ENCODE data around the gene SYNDIG1. TPM values are rescaled to one million over a fixed set of nuclear protein-coding genes. Genes with fewer than 3 reads are reported as not detected.

SYNDIG1 gene
- total RNA-seq, 4 donors from 2014 or later = 0.51 to 3.4 (median 2.8) TPM; not detected in 1

GRCh38 chr20:24465159-24465558, 4.3 kb upstream of the SYNDIG1 start:
- intact Hi-C loops (cut with DNase I; ENCODE audit: low total_unique reads) = no loop called here
- H3K27ac ChIP-seq = no peak overlapping the region

GRCh38 chr20:24465730-24466129, 3.7 kb upstream of the SYNDIG1 start:
- Histone ChIP-seq H3K27me3 (no peaks in the 10 kb centered on the region), H3K27ac (no peak overlapping the region), H3K4me3 (no peak overlapping the region), H3K9me3 (no peaks in the 10 kb centered on the region), H3K36me3 (no peaks in the 10 kb centered on the region), H3K4me1 (peaks cover 0 to 12% of the 10 kb centered on the region in 2 donors)
- TF ChIP-seq POLR2A (IDR thresholded peaks at IDR 0.05) = no peak
- TF ChIP-seq, protein P1, sequence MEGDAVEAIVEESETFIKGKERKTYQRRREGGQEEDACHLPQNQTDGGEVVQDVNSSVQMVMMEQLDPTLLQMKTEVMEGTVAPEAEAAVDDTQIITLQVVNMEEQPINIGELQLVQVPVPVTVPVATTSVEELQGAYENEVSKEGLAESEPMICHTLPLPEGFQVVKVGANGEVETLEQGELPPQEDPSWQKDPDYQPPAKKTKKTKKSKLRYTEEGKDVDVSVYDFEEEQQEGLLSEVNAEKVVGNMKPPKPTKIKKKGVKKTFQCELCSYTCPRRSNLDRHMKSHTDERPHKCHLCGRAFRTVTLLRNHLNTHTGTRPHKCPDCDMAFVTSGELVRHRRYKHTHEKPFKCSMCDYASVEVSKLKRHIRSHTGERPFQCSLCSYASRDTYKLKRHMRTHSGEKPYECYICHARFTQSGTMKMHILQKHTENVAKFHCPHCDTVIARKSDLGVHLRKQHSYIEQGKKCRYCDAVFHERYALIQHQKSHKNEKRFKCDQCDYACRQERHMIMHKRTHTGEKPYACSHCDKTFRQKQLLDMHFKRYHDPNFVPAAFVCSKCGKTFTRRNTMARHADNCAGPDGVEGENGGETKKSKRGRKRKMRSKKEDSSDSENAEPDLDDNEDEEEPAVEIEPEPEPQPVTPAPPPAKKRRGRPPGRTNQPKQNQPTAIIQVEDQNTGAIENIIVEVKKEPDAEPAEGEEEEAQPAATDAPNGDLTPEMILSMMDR (IDR thresholded peaks at IDR 0.05) = no peak
- no peak for DNase-seq
- intact Hi-C loops (cut with DNase I; ENCODE audit: low total_unique reads) = no loop called here

More at GRCh38 chr20:24465159-24465558, 4.3 kb upstream of the SYNDIG1 start:
- no peaks in the 10 kb centered on the region for H3K9me3 ChIP-seq
- peaks cover 0 to 6% of the 10 kb centered on the region in 2 donors for H3K4me1 ChIP-seq
- no peak for TF ChIP-seq POLR2A (IDR thresholded peaks at IDR 0.05)
- TF ChIP-seq, protein P1 (IDR thresholded peaks at IDR 0.05) = no peak
- H3K4me3 ChIP-seq = no peak overlapping the region
- no peak for DNase-seq
- H3K27me3 ChIP-seq = no peaks in the 10 kb centered on the region
- H3K36me3 ChIP-seq = no peaks in the 10 kb centered on the region

GRCh38 chr20:24468401-24469115, 871 bp upstream of the SYNDIG1 start:
- H3K27ac ChIP-seq = peak overlapping the region in 1 of 2 donors; percentile 68
- no peak for TF ChIP-seq POLR2A (IDR thresholded peaks at IDR 0.05)
- TF ChIP-seq, protein P1 (IDR thresholded peaks at IDR 0.05) = no peak
- no peaks in the 10 kb centered on the region for H3K9me3 ChIP-seq
- no peaks in the 10 kb centered on the region for H3K36me3 ChIP-seq
- peak overlapping the region; percentile 26 to 47 for H3K4me3 ChIP-seq
- no peaks in the 10 kb centered on the region for H3K27me3 ChIP-seq
- intact Hi-C loops (cut with DNase I; ENCODE audit: low total_unique reads) = no loop called here
- peaks cover 0 to 12% of the 10 kb centered on the region in 2 donors for H3K4me1 ChIP-seq
- DNase-seq = no peak

DNA sequence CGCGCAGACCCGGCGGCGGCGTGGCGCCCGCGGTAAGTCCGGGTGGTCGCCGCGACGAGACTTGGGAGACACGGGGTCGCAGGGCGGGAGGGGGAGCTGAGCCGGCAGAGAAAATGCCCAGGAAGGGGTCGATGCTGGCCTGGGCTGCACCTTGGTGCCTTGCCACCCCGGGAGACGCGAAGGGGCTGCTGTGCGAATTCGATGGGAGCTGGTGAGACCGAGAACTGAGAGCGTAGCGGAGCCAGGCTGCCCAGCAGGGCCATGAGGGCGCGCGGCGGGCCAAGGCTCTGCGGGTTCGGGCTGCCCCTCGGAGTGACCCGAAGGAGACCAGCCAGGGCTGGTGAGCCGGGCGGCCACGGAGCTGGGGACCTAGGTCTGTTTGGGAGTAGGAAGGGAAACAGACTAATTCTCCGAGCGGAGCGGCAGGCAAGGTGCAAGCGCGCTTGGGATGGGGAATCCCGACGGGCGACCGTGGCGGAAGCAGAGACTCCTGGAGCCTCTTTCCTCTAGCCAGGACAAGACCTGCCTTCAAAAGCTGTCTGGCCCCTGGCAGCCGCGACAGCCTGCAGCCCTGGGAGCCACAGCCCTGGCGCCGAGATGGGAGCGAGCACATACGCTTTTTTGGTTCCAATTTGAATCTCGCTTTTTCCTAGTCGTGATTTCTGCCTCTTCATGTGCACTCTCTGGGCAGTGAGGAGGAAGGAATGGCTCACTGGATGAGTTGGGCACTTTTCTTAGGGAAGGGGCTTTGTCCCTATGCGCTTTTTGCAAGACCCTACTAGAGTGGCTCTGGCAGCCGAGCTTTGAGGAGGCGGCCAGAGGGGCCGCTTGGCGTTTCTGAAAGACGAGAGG, 691 bp downstream of the SYNDIG1 start:
- H3K9me3 ChIP-seq = no peaks in the 10 kb centered on the region
- H3K4me3 ChIP-seq = peak overlapping the region; percentile 26 to 47
- H3K27me3 ChIP-seq = no peaks in the 10 kb centered on the region
- peak overlapping the region in 1 of 2 donors; percentile 68 for H3K27ac ChIP-seq
- H3K4me1 ChIP-seq = peaks cover 0 to 12% of the 10 kb centered on the region in 2 donors
- TF ChIP-seq, protein P1 (IDR thresholded peaks at IDR 0.05) = no peak
- TF ChIP-seq POLR2A (IDR thresholded peaks at IDR 0.05) = peak in 1 of 2 donors; percentile 12
- intact Hi-C loops (cut with DNase I; ENCODE audit: low total_unique reads) = no loop called here
- no peaks in the 10 kb centered on the region for H3K36me3 ChIP-seq
- no peak for DNase-seq

Data from uterus (tissue), 4 donors.